ENCODE measurements around the gene C10orf71.

DNA sequence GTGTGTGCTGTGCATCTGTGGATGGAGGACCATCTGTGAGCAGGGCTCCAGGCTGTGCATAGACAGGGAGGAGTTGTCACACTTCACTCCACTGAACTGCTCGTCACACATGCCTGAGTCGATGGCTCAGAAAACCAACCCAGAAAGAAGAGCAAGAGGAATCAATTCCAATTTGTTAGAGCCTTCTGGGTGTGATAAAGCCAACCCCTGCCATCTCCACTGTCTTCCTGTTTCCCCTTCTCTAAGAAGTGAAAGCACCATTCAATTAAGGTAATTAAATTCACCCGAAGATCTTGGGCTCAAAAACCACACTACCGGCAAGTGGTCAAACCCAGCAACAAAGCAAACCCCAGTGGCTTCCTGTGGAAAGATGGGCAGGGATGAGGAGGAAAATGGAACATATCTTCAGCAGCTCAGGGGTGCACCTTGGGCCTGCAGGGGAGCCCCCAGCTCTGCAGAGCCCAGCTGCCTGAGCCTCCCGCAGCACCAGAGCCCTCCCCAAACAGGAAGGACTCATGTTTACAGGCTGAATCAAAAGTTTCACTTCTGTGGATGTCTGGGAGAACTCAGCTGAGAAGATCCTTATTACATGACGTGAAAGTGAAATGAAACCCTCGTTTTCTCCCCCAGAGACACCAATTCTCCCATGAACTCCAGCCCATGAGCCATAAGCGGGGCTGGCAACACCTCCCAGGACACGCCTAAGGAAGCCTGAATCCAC lies 10.9 kb downstream of the C10orf71 start:
- TF ChIP-seq, protein P1, sequence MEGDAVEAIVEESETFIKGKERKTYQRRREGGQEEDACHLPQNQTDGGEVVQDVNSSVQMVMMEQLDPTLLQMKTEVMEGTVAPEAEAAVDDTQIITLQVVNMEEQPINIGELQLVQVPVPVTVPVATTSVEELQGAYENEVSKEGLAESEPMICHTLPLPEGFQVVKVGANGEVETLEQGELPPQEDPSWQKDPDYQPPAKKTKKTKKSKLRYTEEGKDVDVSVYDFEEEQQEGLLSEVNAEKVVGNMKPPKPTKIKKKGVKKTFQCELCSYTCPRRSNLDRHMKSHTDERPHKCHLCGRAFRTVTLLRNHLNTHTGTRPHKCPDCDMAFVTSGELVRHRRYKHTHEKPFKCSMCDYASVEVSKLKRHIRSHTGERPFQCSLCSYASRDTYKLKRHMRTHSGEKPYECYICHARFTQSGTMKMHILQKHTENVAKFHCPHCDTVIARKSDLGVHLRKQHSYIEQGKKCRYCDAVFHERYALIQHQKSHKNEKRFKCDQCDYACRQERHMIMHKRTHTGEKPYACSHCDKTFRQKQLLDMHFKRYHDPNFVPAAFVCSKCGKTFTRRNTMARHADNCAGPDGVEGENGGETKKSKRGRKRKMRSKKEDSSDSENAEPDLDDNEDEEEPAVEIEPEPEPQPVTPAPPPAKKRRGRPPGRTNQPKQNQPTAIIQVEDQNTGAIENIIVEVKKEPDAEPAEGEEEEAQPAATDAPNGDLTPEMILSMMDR (IDR thresholded peaks at IDR 0.05; ENCODE audit: insufficient read depth, low read depth, low read length) = no peak
- TF ChIP-seq EZH2 (IDR thresholded peaks at IDR 0.05; ENCODE audit: insufficient read depth, low read length) = no peak

Data from astrocyte (in vitro differentiated cells and primary cell).